Hepatocyte (in vitro differentiated cells): ENCODE results near the gene ANO2. TPM values are rescaled to one million over a fixed set of nuclear protein-coding genes. Genes with fewer than 3 reads are reported as not detected.

ENCODE experiments used
- DNase-seq: peaks from one replicate; pipeline ENCODE4 v3.0.0-alpha.2; 2016; ENCODE audit warnings: low spot score
- H2AFZ ChIP-seq: fragments of 200-600 bp; sonication (generic); 2 replicates; pipeline ENCODE4 v1.6.0; 2016; ENCODE audit warnings: antibody characterized with exemption, mild to moderate bottlenecking
- H3K27ac ChIP-seq: fragments of 200-600 bp; sonication (generic); 2 replicates; pipeline ENCODE4 v1.5.1; 2016; ENCODE audit warnings: mild to moderate bottlenecking
- H3K27me3 ChIP-seq: fragments of 200-600 bp; sonication (generic); 2 replicates; pipeline ENCODE4 v1.6.1; 2016
- H3K36me3 ChIP-seq: fragments of 200-600 bp; sonication (generic); replicated peaks from 2 replicates; pipeline ENCODE4 v1.5.1; 2016; ENCODE audit warnings: low read depth; ENCODE audit not compliant: insufficient read depth
- H3K4me1 ChIP-seq: fragments of 200-600 bp; sonication (generic); 2 replicates; pipeline ENCODE4 v1.5.1; 2016; ENCODE audit warnings: mild to moderate bottlenecking, moderate library complexity; ENCODE audit not compliant: insufficient read depth
- H3K4me2 ChIP-seq: fragments of 200-600 bp; sonication (generic); 2 replicates; pipeline ENCODE4 v1.6.0; 2016
- H3K4me3 ChIP-seq: fragments of 200-600 bp; sonication (generic); 2 replicates; pipeline ENCODE4 v1.5.1; 2016; ENCODE audit warnings: mild to moderate bottlenecking
- H3K79me2 ChIP-seq: fragments of 200-600 bp; sonication (generic); 2 replicates; pipeline ENCODE4 v1.6.0; 2017; ENCODE audit warnings: mild to moderate bottlenecking
- H3K9me2 ChIP-seq: fragments of 200-600 bp; sonication (generic); replicated peaks from 2 replicates; pipeline ENCODE4 v1.6.0; 2017; ENCODE audit warnings: mild to moderate bottlenecking; ENCODE audit not compliant: insufficient read depth
- H3K9me3 ChIP-seq: fragments of 200-600 bp; sonication (generic); 2 replicates; pipeline ENCODE4 v1.5.1; 2016; ENCODE audit warnings: low read depth, mild to moderate bottlenecking
- H4K20me1 ChIP-seq: fragments of 200-600 bp; sonication (generic); 2 replicates; pipeline ENCODE4 v1.6.0; 2016; ENCODE audit warnings: mild to moderate bottlenecking; ENCODE audit not compliant: insufficient read depth, poor library complexity, severe bottlenecking
- EZH2 ChIP-seq: fragments of 200-600 bp; sonication (generic); IDR thresholded peaks from 2 replicates; pipeline ENCODE4 v1.6.1; 2016; ENCODE audit warnings: antibody characterized with exemption, mild to moderate bottlenecking, borderline replicate concordance
- EZH2phosphoT487 ChIP-seq: fragments of 200-600 bp; sonication (generic); IDR thresholded peaks from one replicate; pipeline ENCODE4 v1.6.1; 2018; ENCODE audit warnings: antibody characterized with exemption, mild to moderate bottlenecking, low read depth, moderate library complexity; ENCODE audit not compliant: unreplicated experiment, severe bottlenecking
- WGBS: methylation state at CpG from one replicate; pipeline ENCODE4 v1.1.6; 2016; ENCODE audit warnings: low lambda C conversion rate; ENCODE audit errors: missing lambda C conversion rate; 5-methylcytosine and 5-hydroxymethylcytosine counted together
- polyA plus RNA-seq: library from polyadenylated mRNA; unstranded; fragments of >200 nt; fragmentation: Nextera tagmentation; extraction: Ambion mirVana; gene quantifications from 2 replicates; pipeline ENCODE4 v1.2.1, GENCODE V29; 2016
- total RNA-seq: library from RNA; depleted of rRNA; stranded (reverse); fragments of >200 nt; gene quantifications from 2 replicates; pipeline ENCODE4 v1.2.3, GENCODE V29; 2014
- TF ChIP-seq, protein P1 (sequence below): fragments of 200-600 bp; sonication (generic); IDR thresholded peaks from 2 replicates; pipeline ENCODE4 v1.5.1; 2016; ENCODE audit warnings: antibody characterized with exemption, mild to moderate bottlenecking; ENCODE audit not compliant: poor library complexity

ANO2 gene
- total and polyA plus RNA-seq, 2 experiments from 2014 or later = 1.0 to 1.9 TPM

DNA sequence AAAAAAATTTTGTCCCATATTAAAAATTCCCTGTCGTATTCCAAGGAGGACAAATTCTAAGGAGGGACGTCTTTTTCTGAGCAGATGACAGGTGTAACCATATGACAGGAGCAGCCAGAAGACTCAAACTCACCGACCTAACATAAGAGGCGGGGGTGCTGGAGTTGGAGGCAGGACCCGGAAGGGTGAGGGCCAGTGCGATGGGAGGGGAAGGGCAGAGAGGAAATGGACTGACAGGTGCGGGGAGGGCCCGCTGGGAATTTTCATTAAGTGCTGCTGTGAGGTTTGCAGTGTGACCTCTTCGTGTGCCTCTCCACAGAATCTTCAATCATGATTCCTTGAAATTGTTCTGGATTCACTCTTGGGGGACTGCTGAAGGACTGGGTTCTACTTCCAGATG is 323.7 kb downstream of the ANO2 start:
- no peak overlapping the region for H3K4me3 ChIP-seq

DNA sequence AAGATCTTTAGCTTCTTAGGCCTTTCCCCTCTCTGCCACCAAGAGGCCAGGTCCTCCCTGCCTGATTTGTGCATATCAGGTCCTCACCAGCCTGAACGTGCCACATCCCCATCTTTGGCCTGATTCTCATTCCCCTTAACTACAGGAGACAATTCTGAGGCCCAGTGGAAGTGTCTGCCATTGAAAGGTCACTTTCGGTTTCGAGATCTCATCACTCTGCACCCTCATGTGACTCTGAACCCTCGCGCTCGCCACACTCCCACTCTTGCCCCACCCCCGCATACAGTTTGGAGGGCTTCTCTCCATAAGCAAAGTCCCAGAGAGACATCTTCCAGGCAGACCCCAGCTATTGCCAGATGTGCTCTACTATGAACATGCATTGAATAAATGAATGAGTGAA is 324.2 kb downstream of the ANO2 start:
- WGBS = 94% methylated on average over 7 of the region's 7 CpGs
- Histone ChIP-seq H3K9me3 (no peaks in the 10 kb centered on the region), H3K79me2 (no peaks in the 10 kb centered on the region), H3K4me2 (no peak overlapping the region), H4K20me1 (no peaks in the 10 kb centered on the region), H3K4me1 (no peaks in the 10 kb centered on the region), H3K36me3 (no peaks in the 10 kb centered on the region), H3K27ac (no peak overlapping the region), H3K9me2 (no peaks in the 10 kb centered on the region), H3K27me3 (no peaks in the 10 kb centered on the region), H3K4me3 (no peak overlapping the region), H2AFZ (no peak overlapping the region)
- TF ChIP-seq, protein P1, sequence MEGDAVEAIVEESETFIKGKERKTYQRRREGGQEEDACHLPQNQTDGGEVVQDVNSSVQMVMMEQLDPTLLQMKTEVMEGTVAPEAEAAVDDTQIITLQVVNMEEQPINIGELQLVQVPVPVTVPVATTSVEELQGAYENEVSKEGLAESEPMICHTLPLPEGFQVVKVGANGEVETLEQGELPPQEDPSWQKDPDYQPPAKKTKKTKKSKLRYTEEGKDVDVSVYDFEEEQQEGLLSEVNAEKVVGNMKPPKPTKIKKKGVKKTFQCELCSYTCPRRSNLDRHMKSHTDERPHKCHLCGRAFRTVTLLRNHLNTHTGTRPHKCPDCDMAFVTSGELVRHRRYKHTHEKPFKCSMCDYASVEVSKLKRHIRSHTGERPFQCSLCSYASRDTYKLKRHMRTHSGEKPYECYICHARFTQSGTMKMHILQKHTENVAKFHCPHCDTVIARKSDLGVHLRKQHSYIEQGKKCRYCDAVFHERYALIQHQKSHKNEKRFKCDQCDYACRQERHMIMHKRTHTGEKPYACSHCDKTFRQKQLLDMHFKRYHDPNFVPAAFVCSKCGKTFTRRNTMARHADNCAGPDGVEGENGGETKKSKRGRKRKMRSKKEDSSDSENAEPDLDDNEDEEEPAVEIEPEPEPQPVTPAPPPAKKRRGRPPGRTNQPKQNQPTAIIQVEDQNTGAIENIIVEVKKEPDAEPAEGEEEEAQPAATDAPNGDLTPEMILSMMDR = no peak
- TF ChIP-seq EZH2 (no peak), EZH2phosphoT487 (no peak)
- DNase-seq = no peak

More for the DNA sequence above, 323.7 kb downstream of the ANO2 start:
- Histone ChIP-seq H3K4me2 (no peak overlapping the region), H3K4me1 (no peaks in the 10 kb centered on the region), H3K36me3 (no peaks in the 10 kb centered on the region), H4K20me1 (no peaks in the 10 kb centered on the region), H2AFZ (no peak overlapping the region), H3K9me3 (no peaks in the 10 kb centered on the region), H3K27ac (no peak overlapping the region), H3K9me2 (no peaks in the 10 kb centered on the region), H3K79me2 (no peaks in the 10 kb centered on the region), H3K27me3 (no peaks in the 10 kb centered on the region)
- WGBS = 92% methylated on average over 9 of the region's 9 CpGs
- no peak for DNase-seq
- TF ChIP-seq, protein P1 = no peak
- TF ChIP-seq EZH2phosphoT487 (no peak), EZH2 (no peak)

DNA sequence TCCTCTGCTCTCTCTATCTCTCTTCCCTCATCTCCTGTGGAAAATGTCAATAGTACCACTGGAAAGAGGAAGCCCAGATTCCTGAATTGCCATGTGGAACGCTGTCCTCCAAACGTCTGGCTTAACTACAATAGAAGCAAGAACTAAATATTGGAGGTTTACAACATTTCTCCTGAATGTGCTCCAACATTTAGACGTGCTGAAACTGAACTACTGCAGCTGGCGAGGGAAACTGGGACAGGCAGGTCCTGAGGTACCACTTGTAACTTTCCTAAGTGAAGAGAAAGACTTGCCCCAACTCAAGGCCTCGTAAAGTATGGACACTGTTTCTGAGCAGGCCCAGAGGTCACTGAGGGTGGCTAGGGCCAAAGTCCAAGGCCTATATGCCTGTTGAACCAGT is 325.4 kb downstream of the ANO2 start:
- no peak overlapping the region for H2AFZ ChIP-seq
- H3K4me2 ChIP-seq = no peak overlapping the region
- no peaks in the 10 kb centered on the region for H4K20me1 ChIP-seq
- TF ChIP-seq, protein P1 = no peak
- TF ChIP-seq EZH2 = no peak
- TF ChIP-seq EZH2phosphoT487 = no peak
- DNase-seq = no peak
- no peak overlapping the region for H3K4me3 ChIP-seq
- H3K27me3 ChIP-seq = no peaks in the 10 kb centered on the region
- H3K27ac ChIP-seq = no peak overlapping the region
- WGBS = 65% methylated on average over 5 of the region's 5 CpGs
- no peaks in the 10 kb centered on the region for H3K36me3 ChIP-seq
- no peaks in the 10 kb centered on the region for H3K79me2 ChIP-seq
- H3K4me1 ChIP-seq = no peaks in the 10 kb centered on the region
- no peaks in the 10 kb centered on the region for H3K9me2 ChIP-seq
- H3K9me3 ChIP-seq = no peaks in the 10 kb centered on the region

DNA sequence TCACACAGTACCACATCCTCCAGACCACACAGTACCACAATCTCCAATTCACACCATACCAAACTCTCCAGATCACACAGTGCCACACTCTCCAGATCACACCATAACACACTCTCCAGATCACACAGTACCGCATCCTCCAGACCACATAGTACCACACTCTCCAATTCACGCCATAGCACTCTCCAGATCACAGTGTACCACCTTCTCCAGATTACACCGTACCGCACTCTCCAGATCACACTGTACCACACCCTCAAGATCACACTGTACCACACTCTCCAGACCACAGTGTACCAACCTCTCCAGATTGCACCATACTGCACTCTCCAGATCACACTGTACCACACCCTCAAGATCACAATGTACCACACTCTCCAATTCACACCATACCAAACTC is 328.2 kb downstream of the ANO2 start:
- Histone ChIP-seq H3K36me3 (no peaks in the 10 kb centered on the region), H3K9me3 (no peaks in the 10 kb centered on the region), H2AFZ (no peak overlapping the region), H3K4me2 (no peak overlapping the region), H3K27me3 (no peaks in the 10 kb centered on the region), H4K20me1 (no peaks in the 10 kb centered on the region), H3K9me2 (no peaks in the 10 kb centered on the region), H3K4me3 (no peak overlapping the region), H3K4me1 (no peaks in the 10 kb centered on the region), H3K27ac (no peak overlapping the region), H3K79me2 (no peaks in the 10 kb centered on the region)
- TF ChIP-seq EZH2phosphoT487 (no peak), EZH2 (no peak)
- TF ChIP-seq, protein P1 = no peak
- WGBS = 99% methylated on average over 4 of the region's 4 CpGs
- DNase-seq = no peak
